H1 (cell line): ENCODE data around the gene TNFRSF18. TPM values are rescaled to one million over a fixed set of nuclear protein-coding genes. Genes with fewer than 3 reads are reported as not detected.

Source experiments
- CBX5 ChIP-seq: fragments of 300-800, 300-1000 bp; sonication (generic); IDR thresholded peaks from 2 replicates; pipeline ENCODE4 v1.7.1; 2016; ENCODE audit warnings: antibody characterized with exemption, low read length, low read depth
- CBX8 ChIP-seq: fragments of 300-800, 300-1000 bp; sonication (generic); IDR thresholded peaks from 2 replicates; pipeline ENCODE4 v1.7.1; 2016; ENCODE audit warnings: low read depth, low read length, borderline replicate concordance
- CHD2 ChIP-seq: IDR thresholded peaks from 2 replicates; pipeline ENCODE4 v1.6.1; 2012; ENCODE audit warnings: low read length, improper control_type of control experiment
- PHF8 ChIP-seq: fragments of 200-600 bp; sonication (generic); conservative IDR thresholded peaks from 2 replicates; pipeline ENCODE4 v1.7.1; 2012; ENCODE audit warnings: low read depth, mild to moderate bottlenecking, inconsistent platforms, low read length, moderate library complexity
- SIRT6 ChIP-seq: IDR thresholded peaks from one replicate; pipeline ENCODE4 v1.7.1; 2012; ENCODE audit warnings: low read length, inconsistent platforms
- polyA plus RNA-seq, 7 experiments: library from polyadenylated mRNA; depleted of rRNA in 3 of 7; stranded (reverse) in 5 of 7; unstranded in 2 of 7; fragments of >200 nt in 5 of 7; fragments of 200-250 nt in 2 of 7; gene quantifications; 1 replicate in 5 of 7; 2 replicates in 1 of 7; 4 replicates in 1 of 7; pipeline versions ENCODE4 v1.2.1 to v1.2.3, GENCODE V29; 2011 to 2013; ENCODE audit warnings: missing spikeins in 2 of 7, mixed read lengths in 2 of 7
- total RNA-seq: library from RNA; stranded (reverse); fragmentation: NEBNext Ultra II Directional; extraction: Animal tissue kit (Norgen Biotek cat#: 25700); gene quantifications from 2 replicates; pipeline ENCODE4 v1.2.1, GENCODE V29; 2021
- TF ChIP-seq, protein P1 (sequence below): fragments of 300-600 bp; sonication (generic); IDR thresholded peaks from 2 replicates; pipeline ENCODE4 v1.7.1; 2012; ENCODE audit warnings: low read length, moderate library complexity, mild to moderate bottlenecking, inconsistent platforms; ENCODE audit not compliant: insufficient replicate concordance
- TF ChIP-seq, protein P2 (sequence below): IDR thresholded peaks from 2 replicates; pipeline ENCODE4 v1.6.1; 2012; ENCODE audit warnings: inconsistent platforms

TNFRSF18 gene
- total and polyA plus RNA-seq, 2 of the 8 experiments (the other 6 are each of a cell fraction or from before 2014, with no cell fraction given), result 1.5 to 2.5 TPM

DNA sequence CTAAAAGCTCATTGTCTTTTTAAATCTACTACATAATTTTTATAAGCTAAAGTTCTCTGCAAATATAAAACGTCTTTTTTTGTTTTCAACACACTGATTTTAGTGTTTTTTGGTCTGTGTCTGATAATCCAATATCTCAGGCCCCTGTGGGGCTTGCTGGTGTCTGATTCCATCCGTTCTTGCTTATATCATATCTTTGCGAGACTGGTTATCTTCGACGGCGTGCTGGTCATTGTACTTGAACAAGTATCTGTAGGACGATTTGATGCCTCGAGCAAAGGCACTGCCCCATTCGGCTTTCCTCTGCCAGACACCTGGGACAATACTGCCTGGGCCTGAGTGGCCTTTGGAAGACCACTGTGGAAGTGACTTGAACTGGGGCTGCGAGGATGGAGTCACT lies 51.1 kb downstream of the TNFRSF18 start (continued):
- TF ChIP-seq, protein P1, sequence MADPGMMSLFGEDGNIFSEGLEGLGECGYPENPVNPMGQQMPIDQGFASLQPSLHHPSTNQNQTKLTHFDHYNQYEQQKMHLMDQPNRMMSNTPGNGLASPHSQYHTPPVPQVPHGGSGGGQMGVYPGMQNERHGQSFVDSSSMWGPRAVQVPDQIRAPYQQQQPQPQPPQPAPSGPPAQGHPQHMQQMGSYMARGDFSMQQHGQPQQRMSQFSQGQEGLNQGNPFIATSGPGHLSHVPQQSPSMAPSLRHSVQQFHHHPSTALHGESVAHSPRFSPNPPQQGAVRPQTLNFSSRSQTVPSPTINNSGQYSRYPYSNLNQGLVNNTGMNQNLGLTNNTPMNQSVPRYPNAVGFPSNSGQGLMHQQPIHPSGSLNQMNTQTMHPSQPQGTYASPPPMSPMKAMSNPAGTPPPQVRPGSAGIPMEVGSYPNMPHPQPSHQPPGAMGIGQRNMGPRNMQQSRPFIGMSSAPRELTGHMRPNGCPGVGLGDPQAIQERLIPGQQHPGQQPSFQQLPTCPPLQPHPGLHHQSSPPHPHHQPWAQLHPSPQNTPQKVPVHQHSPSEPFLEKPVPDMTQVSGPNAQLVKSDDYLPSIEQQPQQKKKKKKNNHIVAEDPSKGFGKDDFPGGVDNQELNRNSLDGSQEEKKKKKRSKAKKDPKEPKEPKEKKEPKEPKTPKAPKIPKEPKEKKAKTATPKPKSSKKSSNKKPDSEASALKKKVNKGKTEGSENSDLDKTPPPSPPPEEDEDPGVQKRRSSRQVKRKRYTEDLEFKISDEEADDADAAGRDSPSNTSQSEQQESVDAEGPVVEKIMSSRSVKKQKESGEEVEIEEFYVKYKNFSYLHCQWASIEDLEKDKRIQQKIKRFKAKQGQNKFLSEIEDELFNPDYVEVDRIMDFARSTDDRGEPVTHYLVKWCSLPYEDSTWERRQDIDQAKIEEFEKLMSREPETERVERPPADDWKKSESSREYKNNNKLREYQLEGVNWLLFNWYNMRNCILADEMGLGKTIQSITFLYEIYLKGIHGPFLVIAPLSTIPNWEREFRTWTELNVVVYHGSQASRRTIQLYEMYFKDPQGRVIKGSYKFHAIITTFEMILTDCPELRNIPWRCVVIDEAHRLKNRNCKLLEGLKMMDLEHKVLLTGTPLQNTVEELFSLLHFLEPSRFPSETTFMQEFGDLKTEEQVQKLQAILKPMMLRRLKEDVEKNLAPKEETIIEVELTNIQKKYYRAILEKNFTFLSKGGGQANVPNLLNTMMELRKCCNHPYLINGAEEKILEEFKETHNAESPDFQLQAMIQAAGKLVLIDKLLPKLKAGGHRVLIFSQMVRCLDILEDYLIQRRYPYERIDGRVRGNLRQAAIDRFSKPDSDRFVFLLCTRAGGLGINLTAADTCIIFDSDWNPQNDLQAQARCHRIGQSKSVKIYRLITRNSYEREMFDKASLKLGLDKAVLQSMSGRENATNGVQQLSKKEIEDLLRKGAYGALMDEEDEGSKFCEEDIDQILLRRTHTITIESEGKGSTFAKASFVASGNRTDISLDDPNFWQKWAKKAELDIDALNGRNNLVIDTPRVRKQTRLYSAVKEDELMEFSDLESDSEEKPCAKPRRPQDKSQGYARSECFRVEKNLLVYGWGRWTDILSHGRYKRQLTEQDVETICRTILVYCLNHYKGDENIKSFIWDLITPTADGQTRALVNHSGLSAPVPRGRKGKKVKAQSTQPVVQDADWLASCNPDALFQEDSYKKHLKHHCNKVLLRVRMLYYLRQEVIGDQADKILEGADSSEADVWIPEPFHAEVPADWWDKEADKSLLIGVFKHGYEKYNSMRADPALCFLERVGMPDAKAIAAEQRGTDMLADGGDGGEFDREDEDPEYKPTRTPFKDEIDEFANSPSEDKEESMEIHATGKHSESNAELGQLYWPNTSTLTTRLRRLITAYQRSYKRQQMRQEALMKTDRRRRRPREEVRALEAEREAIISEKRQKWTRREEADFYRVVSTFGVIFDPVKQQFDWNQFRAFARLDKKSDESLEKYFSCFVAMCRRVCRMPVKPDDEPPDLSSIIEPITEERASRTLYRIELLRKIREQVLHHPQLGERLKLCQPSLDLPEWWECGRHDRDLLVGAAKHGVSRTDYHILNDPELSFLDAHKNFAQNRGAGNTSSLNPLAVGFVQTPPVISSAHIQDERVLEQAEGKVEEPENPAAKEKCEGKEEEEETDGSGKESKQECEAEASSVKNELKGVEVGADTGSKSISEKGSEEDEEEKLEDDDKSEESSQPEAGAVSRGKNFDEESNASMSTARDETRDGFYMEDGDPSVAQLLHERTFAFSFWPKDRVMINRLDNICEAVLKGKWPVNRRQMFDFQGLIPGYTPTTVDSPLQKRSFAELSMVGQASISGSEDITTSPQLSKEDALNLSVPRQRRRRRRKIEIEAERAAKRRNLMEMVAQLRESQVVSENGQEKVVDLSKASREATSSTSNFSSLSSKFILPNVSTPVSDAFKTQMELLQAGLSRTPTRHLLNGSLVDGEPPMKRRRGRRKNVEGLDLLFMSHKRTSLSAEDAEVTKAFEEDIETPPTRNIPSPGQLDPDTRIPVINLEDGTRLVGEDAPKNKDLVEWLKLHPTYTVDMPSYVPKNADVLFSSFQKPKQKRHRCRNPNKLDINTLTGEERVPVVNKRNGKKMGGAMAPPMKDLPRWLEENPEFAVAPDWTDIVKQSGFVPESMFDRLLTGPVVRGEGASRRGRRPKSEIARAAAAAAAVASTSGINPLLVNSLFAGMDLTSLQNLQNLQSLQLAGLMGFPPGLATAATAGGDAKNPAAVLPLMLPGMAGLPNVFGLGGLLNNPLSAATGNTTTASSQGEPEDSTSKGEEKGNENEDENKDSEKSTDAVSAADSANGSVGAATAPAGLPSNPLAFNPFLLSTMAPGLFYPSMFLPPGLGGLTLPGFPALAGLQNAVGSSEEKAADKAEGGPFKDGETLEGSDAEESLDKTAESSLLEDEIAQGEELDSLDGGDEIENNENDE, result no peak
- TF ChIP-seq PHF8 (no peak), CBX8 (no peak), SIRT6 (no peak), CBX5 (no peak), CHD2 (no peak)
- TF ChIP-seq, protein P2, sequence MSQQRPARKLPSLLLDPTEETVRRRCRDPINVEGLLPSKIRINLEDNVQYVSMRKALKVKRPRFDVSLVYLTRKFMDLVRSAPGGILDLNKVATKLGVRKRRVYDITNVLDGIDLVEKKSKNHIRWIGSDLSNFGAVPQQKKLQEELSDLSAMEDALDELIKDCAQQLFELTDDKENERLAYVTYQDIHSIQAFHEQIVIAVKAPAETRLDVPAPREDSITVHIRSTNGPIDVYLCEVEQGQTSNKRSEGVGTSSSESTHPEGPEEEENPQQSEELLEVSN, result no peak
